Hematopoietic multipotent progenitor cell (in vitro differentiated cells): ENCODE measurements around the gene CHI3L1. TPM values are rescaled to one million over a fixed set of nuclear protein-coding genes. Genes with fewer than 3 reads are reported as not detected.
A peak's percentile ranks its signal among the peaks of the same experiment; 100 is the strongest.

Experiments used
- DNase-seq, 3 donors: peaks; one replicate each; pipeline ENCODE4 v3.0.0-alpha.2; 2011 to 2015; ENCODE audit warnings: low read depth in 2 of 3, low spot score in 2 of 3
- total RNA-seq: library from RNA; depleted of rRNA; stranded (reverse); fragments of >200 nt; gene quantifications from one replicate; pipeline ENCODE4 v1.2.3, GENCODE V29; 2012

The CHI3L1 gene
- total RNA-seq, 1 donor, result 0.81 TPM

- no peak for DNase-seq
These were observed 21.2 kb upstream of the CHI3L1 start for GRCh38 chr1:203207751-203208150.

GRCh38 chr1:203206129-203206687 lies 19.7 kb upstream of the CHI3L1 start:
- DNase-seq, result no peak

DNA sequence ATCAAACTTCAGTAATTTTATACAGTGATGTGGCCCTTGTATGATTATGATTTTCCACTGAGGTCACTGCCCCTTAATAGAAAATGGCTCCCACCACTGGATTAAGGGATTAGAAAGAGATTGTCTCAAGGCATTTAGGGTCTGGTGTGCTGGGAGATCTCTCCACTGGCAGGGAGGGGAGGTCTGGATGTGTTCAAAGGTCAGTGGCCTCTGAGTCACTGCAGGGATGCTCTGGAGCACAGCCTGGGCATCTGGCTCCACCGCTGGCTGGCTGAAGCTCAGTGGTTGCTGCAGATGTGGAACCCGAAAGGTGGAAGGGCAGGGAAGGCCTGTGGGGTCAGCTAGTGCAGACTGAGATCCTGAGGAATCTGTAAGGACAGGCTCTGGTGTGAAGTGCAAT lies 18.3 kb upstream of the CHI3L1 start:
- no peak for DNase-seq

DNA sequence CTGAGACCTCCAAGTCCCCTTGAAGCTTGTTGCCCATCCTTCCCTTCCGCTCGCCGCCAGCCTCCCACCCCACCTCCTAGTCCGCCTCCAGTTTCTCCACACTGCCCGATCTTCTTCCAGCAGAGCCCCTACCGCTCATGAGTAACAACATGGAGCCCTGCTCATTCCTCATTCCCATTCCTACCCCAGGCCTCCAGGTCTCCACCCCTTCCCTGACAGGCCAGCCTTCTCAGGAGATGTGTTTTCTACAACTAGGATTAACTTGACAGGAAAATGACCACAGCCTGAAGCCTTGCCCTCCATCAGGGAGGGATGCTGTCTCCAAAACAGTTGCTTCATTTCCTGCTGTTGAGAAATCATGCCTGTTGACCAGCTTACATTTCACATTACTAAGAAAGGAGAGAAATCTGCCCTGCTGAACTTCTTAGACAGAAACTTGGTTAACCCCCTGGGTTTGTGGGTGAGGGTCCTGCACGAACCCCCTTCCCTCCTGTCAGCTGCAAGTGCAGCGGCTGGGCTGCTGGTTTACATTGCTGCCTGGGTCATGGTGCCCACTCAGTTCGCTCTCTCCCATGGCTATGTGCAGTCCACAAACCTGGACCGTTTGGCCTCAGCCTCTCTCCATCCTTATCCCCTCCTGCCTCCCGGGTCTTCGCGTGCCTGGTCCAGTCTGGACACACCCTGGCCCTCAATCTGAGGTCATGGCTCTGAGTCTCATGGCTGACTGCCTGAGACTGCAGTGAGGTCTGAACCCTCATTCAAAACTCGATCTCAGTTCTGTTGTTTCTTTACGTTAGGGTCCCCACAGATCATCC lies 16.1 kb upstream of the CHI3L1 start:
- no peak for DNase-seq

- DNase-seq, result no peak
These were observed 15.2 kb upstream of the CHI3L1 start for GRCh38 chr1:203201516-203202205.

DNA sequence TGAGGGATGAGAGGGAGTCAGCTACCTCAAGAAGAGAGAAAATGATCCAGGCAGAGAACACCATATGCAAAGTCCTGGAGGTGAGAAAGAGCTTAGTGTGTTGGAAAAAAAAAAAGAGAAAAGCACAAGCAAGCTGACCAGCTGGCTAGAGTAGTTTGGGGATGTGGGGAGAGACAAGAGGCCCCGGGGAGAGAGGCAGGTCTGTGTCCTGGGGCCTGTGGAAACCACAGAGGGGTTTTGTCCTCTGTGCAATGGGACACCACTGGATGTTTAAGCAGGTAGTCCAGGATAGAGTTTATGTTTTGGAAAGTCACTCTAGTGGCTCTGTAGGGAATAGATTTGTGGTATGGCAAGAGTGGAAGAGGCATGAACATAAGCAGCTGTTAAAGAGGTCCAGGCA lies 14.4 kb upstream of the CHI3L1 start:
- DNase-seq, result no peak

DNA sequence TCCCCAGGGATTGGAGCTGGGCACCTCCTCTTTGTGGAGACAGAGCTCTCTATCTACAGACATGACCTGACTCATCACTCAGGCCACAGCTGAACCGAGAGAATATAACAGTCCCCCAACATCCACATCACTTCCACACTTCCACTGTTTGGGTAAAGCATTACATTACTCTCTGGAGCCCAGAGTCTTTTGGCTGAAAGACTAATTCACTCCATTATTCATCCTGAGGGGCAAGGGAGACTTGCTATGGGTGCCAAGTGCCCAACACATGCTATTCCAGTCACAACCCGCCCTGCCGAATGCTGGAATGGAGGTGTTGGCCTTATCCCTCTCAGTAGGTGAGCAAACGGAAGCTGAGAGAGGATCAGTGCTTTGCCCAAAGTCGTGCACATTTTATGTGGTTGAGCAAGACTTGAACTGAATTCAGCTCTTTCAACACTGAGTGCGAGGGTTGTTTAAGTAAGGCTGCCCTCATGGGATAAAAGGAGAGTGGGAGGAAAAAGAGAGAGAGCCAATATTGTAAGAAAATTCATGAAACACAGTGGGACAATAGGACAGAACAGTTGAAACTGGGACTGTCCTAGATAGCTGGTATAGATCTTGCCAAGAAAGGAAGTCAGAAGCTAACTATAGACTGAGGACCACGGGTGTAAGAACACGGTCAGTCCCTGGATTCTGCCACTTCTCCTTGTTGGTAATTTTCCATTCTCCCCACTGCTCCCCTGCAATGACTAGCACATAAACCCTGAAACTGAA lies 13.5 kb upstream of the CHI3L1 start:
- DNase-seq, result no peak

- no peak for DNase-seq
These were observed 12.9 kb upstream of the CHI3L1 start for GRCh38 chr1:203199481-203199815.

DNA sequence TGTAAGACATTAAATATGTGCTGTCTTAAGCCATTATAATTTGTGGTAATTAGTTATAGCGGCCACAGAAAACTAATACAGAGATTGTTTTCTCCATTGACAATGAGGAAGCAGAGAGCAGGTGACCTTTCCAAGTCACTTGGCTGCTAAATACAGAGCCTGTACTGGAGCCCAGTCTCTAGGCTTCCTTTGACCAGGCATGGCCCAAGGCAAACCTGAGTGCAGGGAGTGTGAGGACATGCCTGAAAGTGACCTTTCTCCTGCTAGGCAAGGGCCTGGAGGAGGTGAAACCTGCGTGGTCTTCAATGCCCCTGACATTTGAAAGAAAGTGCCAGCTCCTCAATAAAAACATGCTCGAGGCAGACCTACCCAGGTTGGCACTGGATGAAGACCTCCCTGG lies 12.5 kb upstream of the CHI3L1 start:
- no peak for DNase-seq

DNA sequence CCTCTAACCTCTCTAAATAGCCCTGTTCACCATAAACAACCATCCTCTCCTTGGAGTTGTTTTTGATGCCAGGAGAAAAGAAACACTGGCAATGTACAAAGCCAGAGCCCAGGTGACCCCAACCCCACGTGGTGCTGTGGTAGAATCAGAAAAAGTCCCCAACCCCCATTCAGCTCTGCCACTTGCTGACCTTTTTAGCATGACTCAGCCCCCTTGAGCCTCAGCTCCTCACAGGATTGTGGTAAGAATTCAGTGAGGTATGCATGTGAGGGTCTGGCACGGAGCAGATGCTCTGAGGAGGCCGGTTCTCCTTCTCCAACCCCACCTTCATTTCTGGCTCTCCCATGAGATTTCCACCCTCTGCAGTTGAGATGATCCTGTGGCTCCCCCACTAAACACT lies 11.1 kb upstream of the CHI3L1 start:
- peak in 2 of 3 donors; percentile 24 to 51 for DNase-seq

GRCh38 chr1:203196371-203196770 lies 9.9 kb upstream of the CHI3L1 start:
- no peak for DNase-seq

GRCh38 chr1:203190949-203191348 lies 4.4 kb upstream of the CHI3L1 start:
- DNase-seq, result no peak

- no peak for DNase-seq
These were observed 3.4 kb upstream of the CHI3L1 start for GRCh38 chr1:203189951-203190352.

- DNase-seq, result no peak
These were observed 2.3 kb upstream of the CHI3L1 start for GRCh38 chr1:203188686-203189232.

DNA sequence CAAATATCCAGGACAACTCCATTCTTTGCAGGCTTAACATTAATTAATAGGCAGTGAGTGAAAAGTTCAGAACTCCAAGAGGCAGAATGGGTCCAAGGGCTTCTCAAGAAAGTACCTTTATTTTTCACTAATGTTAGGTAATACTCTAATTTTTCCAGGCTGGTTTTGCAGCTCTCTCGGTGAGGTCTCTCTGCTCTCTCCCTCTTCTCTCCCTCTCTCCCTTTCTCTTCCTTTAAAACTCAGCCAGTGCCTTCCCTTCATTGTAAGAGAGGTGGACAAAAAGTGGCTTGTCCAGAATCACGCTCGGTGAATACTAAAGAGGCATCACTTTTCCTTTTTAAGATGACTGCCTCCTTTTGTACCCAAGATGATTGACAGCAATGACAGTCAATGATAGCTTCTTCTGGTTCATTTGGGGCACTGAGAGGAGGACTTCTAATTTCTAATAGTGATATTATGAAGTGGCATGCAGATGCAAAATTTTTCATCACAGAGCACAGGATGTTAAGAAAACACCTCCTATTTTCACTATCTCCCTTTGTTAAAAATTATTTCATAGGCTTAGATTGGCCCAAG lies 1.3 kb upstream of the CHI3L1 start:
- DNase-seq, result no peak

- DNase-seq, result no peak
These were observed 791 bp upstream of the CHI3L1 start for GRCh38 chr1:203187304-203187685.

- no peak for DNase-seq
These were observed 436 bp downstream of the CHI3L1 start for GRCh38 chr1:203186091-203186445.

- DNase-seq, result no peak
These were observed 919 bp downstream of the CHI3L1 start for GRCh38 chr1:203185585-203185984.

- DNase-seq, result no peak
These were observed 1.4 kb downstream of the CHI3L1 start for GRCh38 chr1:203185061-203185461.

DNA sequence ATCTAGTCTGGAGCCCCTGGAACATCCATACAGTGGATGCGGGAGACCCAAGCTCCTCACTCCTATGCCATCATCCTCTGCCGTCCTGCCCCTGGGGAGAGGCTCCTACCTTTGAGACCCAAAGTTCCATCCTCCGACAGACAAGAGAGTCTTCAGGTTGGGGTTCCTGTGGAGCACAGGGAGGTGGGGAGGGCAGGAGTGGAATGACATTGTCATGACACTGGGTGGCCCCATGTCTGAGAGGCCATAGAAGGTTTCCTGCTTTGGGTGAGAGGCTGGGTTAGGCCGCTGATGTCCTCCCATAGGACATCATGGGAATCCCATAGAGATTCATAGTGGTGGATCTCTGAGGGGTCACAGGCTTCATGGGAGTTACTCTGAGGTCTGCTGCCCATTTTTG lies 2.0 kb downstream of the CHI3L1 start:
- DNase-seq, result no peak

DNA sequence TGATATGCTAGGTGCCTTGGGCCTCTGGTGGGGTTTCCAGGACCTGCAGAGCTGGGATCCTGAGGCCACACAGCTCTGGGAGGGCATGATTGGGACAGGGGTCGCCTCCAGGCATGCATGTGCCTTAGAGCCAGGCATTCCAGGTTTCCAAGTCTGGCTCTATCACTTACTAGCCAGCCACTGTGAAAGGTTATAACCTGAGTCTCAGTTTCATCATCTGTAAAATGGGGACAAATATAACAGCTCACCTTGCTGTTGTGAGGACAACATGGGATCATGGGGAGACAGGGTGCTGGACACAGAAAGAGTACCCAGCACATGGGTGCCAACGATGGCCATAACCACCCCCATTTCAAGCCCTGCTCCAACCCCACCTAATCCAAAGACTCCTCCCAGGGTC lies 2.7 kb downstream of the CHI3L1 start:
- no peak for DNase-seq
